GM12865 (cell line): ENCODE data around the gene TFEC.

Experiments used
- DNase-seq: peaks from one replicate; pipeline ENCODE4 v3.0.0; 2010; ENCODE audit warnings: low read depth
- H3K4me3 ChIP-seq: 2 replicates; pipeline ENCODE4 v1.5.1; 2011; ENCODE audit warnings: mild to moderate bottlenecking, low read depth, low read length, control low read depth
- TF ChIP-seq, protein P1 (sequence below): IDR thresholded peaks from 2 replicates; pipeline ENCODE4 v1.5.1; 2011; ENCODE audit warnings: low read length, control low read depth, low read depth, inconsistent platforms; ENCODE audit not compliant: insufficient read depth; ENCODE audit errors: missing control alignments

Gene TFEC

DNA sequence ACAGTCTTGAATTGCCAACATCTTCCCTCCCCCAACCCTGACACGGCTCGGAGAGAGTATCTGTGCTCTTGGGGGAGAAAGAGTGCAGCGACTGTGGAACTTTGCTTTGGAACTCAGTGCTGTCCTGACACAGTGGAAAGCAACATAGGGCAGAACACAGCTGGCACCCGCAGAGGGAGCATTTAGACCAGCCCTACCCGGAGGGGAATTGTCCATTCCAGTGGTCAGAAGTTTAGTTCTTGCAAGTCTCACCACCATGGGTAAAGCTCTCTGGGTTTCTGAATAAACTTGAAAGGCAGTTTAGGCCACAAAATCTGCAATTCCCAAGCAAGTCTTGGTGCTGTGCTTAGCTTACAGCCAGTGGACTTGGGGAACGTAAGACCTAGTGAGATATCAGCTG lies 34.9 kb downstream of the TFEC start:
- TF ChIP-seq, protein P1, sequence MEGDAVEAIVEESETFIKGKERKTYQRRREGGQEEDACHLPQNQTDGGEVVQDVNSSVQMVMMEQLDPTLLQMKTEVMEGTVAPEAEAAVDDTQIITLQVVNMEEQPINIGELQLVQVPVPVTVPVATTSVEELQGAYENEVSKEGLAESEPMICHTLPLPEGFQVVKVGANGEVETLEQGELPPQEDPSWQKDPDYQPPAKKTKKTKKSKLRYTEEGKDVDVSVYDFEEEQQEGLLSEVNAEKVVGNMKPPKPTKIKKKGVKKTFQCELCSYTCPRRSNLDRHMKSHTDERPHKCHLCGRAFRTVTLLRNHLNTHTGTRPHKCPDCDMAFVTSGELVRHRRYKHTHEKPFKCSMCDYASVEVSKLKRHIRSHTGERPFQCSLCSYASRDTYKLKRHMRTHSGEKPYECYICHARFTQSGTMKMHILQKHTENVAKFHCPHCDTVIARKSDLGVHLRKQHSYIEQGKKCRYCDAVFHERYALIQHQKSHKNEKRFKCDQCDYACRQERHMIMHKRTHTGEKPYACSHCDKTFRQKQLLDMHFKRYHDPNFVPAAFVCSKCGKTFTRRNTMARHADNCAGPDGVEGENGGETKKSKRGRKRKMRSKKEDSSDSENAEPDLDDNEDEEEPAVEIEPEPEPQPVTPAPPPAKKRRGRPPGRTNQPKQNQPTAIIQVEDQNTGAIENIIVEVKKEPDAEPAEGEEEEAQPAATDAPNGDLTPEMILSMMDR, result no peak
- DNase-seq, result no peak
- H3K4me3 ChIP-seq, result no peak overlapping the region

DNA sequence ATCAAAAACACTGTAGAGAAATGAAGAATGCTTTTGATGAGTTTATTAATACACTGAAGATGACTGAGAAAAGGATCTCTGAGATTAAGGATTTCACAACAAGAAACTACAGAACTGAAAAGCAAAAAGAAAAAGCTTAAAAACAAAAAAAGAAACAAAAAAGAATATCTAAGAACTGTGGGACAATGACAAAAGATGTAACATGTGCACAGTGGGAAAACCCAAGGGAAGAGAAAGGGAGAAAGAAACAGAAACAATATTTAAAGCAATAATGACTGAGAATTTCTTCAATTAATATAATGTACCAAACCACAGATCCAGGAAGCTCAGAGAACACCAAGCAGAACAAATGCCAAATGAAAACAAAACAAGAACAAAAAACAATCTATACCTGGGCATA lies 42.2 kb downstream of the TFEC start:
- TF ChIP-seq, protein P1, result no peak
- no peak for DNase-seq
- no peak overlapping the region for H3K4me3 ChIP-seq

DNA sequence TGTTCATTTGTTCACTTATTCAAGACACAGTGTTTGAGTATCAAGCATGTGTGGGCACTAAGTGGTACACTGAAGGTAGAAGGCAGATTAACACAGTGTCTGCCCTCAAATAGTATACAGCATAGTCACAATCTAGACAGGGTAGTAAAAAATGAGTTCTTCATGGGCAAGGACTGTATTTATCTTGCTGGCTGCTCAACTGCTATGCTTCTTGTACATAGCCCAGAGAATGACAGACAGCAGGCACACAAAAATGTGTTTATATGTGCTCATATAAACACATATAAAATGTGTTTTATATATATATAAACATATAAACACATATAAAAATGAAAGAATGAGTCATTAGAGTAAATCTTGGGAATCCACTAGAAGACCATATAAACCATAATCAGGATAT lies 43.1 kb downstream of the TFEC start:
- DNase-seq, result no peak
- no peak overlapping the region for H3K4me3 ChIP-seq
- TF ChIP-seq, protein P1, result no peak

DNA sequence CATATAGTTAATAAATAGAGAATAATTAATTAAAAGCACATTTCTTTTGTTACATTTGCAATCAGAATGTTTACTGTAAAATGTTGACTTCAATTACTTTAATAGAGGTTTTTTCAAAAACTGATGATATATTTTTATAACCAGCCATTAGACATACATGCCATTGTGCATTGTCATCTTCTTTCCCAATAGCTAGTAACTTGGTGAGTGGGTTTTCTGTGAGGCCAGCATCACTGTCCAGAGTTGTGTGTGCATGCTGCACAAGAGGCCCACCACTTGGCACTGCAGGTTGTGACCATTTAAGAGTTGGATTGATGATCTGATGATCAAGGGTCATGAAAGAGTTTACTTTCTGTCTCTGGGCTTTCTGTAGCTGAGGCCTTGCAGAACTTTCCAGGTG lies 46.5 kb downstream of the TFEC start:
- no peak for DNase-seq
- TF ChIP-seq, protein P1, result no peak
- no peak overlapping the region for H3K4me3 ChIP-seq

DNA sequence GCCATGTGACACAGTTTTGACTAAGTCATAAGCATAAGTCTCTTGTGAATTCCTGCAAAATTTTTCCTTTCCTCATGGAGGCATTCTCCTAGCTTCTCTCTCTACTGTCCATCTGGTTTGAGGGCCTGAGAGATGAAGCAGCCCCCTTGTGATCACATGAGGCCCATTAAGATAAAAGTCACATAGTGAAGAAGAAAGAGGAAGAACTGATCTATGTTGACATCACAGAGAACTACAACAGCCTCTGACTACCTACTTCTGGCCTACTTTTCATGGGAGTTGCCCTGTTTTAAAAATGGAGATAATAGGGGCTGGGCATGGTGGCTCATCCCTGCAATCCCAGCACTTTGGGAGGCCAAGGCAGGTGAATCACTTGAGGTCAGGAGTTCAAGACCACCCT lies 50.4 kb downstream of the TFEC start:
- no peak for DNase-seq
- TF ChIP-seq, protein P1, result no peak

DNA sequence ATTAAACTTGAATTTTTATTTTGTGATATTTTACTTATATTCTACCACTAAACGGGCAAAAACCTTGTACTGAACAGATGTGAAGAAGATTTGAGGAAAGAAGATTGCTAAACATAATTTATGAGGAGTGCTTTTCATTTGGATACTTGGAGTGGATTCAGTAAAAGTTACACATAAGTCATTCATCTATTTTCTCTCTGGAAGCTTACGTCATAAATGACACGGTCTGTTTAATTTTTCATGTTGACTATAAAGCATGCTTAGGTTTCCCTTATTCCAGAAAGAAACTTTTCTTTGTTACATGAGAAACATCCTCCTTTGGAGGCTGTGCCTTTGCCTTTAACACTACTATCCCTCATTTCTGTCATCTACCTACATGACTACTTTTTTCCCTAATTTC lies 53.9 kb downstream of the TFEC start:
- H3K4me3 ChIP-seq, result no peak overlapping the region
- TF ChIP-seq, protein P1, result no peak

More for the DNA sequence above, 50.4 kb downstream of the TFEC start:
- no peak overlapping the region for H3K4me3 ChIP-seq

DNA sequence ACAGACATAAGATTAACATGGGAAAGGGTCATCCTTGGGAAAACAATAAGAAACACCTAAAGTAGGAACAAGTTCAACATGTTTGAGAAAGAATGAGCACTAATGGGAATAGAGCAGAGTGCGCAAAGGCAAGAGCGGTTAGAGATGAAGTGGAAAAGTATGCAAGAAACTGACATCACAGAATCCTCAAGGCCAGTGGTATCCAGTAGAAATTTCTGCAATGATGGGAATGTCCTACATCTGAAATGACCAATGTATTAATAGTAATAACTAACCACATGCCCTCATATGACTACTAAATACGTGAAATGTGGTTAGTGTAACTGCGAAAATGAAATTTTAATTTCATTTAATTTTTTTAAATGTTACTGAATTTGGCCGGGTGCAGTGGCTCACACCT lies 54.8 kb downstream of the TFEC start:
- no peak overlapping the region for H3K4me3 ChIP-seq
- TF ChIP-seq, protein P1, result no peak
- no peak for DNase-seq

More for the DNA sequence above, 53.9 kb downstream of the TFEC start:
- DNase-seq, result no peak
